Mesothelial cell of epicardium (in vitro differentiated cells): ENCODE results near the gene BBS1. TPM values are rescaled to one million over a fixed set of nuclear protein-coding genes. Genes with fewer than 3 reads are reported as not detected.

Source experiments
- DNase-seq, 2 experiments: peaks; one replicate each; pipeline ENCODE4 v3.0.0; 2021; ENCODE audit warnings: low spot score in 2 of 2; ENCODE audit not compliant: unreplicated experiment in 2 of 2
- H3K27ac Mint-ChIP-seq: 2 replicates; pipeline ENCODE4 v1.8.0; 2021; ENCODE audit warnings: mixed read lengths
- H3K27me3 Mint-ChIP-seq: 2 replicates; pipeline ENCODE4 v1.8.0; 2021; ENCODE audit warnings: low read depth, mixed read lengths
- H3K36me3 Mint-ChIP-seq: 2 replicates; pipeline ENCODE4 v1.8.0; 2021; ENCODE audit warnings: mixed read lengths
- H3K4me1 Mint-ChIP-seq: 2 replicates; pipeline ENCODE4 v1.8.0; 2021; ENCODE audit warnings: mixed read lengths
- H3K4me3 Mint-ChIP-seq: 2 replicates; pipeline ENCODE4 v1.8.0; 2021; ENCODE audit warnings: mild to moderate bottlenecking, moderate library complexity, mixed read lengths
- H3K9me3 Mint-ChIP-seq: 2 replicates; pipeline ENCODE4 v1.8.0; 2021; ENCODE audit warnings: mixed read lengths
- total RNA-seq: library from RNA; stranded (reverse); gene quantifications from 3 replicates; pipeline ENCODE4 v1.2.1, GENCODE V29; 2021
- TF ChIP-seq, protein P1 (sequence below): fragments of 200-600 bp; sonication (generic); IDR thresholded peaks from one replicate; pipeline ENCODE4 v1.5.0; 2021; ENCODE audit warnings: antibody characterized with exemption; ENCODE audit not compliant: unreplicated experiment

BBS1 gene
- total RNA-seq, 1 donor from 2014 or later = 61.5 TPM

DNA sequence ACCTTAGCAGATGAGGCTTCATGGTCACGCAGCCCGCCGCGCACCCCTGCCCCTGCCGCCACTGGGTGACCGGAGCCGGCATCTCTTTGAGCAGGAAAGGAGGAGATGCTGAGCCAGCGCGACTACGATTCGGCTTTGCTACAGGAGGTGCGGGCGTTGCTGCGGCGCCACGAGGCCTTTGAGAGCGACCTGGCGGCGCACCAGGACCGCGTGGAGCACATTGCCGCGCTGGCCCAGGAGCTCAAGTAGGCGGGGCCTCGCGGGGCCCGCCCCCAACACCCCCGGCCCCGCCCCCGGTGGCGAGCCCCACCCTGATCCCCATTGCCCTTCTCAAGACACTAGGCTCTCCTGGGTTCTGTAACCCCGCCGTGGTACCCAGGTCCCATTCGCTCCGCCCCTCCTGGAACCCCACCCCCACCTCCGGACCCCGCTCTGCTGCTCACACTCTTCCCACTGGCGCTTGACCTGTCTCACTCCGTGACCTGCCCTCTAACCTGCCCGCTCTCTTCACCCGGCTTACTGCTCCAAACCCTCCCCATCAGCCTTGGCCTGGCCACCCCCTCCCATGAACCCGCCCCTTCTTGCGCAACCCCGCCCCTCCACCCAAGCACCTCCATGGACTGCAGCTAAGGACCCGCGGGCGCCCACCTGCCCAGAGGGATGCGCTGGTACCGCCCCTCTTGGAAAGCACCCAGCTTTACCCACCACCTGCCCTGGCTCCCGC, 48.9 kb downstream of the BBS1 start:
- TF ChIP-seq, protein P1, sequence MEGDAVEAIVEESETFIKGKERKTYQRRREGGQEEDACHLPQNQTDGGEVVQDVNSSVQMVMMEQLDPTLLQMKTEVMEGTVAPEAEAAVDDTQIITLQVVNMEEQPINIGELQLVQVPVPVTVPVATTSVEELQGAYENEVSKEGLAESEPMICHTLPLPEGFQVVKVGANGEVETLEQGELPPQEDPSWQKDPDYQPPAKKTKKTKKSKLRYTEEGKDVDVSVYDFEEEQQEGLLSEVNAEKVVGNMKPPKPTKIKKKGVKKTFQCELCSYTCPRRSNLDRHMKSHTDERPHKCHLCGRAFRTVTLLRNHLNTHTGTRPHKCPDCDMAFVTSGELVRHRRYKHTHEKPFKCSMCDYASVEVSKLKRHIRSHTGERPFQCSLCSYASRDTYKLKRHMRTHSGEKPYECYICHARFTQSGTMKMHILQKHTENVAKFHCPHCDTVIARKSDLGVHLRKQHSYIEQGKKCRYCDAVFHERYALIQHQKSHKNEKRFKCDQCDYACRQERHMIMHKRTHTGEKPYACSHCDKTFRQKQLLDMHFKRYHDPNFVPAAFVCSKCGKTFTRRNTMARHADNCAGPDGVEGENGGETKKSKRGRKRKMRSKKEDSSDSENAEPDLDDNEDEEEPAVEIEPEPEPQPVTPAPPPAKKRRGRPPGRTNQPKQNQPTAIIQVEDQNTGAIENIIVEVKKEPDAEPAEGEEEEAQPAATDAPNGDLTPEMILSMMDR = no peak
- Mint-ChIP-seq H3K4me1 (no peaks in the 10 kb centered on the region), H3K36me3 (no peaks in the 10 kb centered on the region), H3K27me3 (peaks cover 1% of the 10 kb centered on the region), H3K4me3 (no peak overlapping the region), H3K27ac (no peak overlapping the region), H3K9me3 (no peaks in the 10 kb centered on the region)
- DNase-seq = no peak

DNA sequence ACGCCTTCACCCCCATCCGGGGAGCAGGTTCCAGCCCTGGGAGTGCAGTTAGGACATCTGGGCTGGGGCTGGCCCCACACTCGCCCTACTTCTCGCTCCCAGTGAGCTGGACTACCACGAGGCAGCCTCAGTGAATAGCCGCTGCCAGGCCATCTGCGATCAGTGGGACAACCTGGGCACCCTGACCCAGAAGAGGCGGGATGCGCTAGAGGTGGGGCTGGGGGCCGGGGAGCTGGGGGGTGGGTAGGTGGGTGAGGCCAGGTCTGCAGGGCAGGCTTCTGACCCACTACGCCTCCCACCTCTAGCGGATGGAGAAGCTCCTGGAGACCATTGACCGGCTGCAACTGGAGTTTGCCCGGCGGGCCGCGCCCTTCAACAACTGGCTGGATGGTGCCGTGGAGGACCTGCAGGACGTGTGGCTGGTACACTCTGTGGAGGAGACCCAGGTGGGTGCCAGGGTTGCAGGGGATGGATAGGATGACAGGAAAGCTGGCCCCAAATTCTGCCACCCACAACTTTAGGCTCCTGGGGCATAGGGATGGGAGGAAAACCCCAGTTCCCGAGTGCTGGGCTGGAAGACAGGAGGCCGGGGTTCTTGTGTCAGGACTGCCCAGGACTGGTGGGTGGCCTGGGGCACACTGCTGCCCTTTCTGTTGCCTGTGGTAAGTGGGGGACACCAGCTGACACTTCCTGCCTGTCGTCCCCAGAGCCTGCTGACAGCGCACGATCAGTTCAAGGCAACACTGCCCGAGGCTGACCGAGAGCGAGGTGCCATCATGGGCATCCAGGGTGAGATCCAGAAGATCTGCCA, 49.6 kb downstream of the BBS1 start:
- no peak overlapping the region for H3K27ac Mint-ChIP-seq
- TF ChIP-seq, protein P1 = no peak
- no peak overlapping the region for H3K4me3 Mint-ChIP-seq
- no peaks in the 10 kb centered on the region for H3K4me1 Mint-ChIP-seq
- DNase-seq = no peak
- no peaks in the 10 kb centered on the region for H3K9me3 Mint-ChIP-seq
- H3K36me3 Mint-ChIP-seq = no peaks in the 10 kb centered on the region
- peaks cover 1% of the 10 kb centered on the region for H3K27me3 Mint-ChIP-seq

DNA sequence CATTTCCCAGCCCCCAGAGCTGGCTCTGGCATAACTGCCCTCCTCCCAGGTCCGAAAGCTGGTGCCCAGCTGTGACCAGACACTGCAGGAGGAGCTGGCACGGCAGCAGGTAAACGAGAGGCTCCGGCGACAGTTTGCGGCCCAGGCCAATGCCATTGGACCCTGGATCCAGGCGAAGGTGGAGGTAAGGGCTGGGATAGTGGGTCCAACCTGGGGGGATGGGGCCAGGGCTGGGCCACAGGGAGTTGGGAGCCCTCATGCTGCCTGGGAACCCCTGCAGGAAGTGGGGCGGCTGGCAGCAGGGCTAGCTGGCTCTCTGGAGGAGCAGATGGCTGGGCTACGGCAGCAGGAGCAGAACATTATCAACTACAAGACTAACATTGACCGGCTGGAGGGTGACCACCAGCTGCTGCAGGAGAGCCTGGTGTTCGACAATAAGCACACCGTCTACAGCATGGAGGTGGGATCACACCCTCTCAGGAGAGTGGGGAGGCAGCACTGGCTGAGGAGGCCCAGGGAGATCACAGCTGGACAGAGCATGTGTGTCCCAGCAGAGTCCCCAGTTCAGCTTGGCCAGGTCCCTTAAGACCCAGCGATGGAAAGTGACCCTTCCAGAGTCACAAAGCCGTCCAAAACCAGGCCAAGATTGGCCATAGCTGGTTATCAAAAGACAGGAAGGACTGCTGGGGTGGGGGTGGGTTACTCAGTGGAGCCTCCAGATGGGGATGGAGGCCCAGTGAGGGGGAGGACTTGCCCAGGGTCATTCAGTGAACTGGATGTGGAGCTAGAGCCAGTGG, 50.9 kb downstream of the BBS1 start:
- H3K9me3 Mint-ChIP-seq = no peaks in the 10 kb centered on the region
- no peaks in the 10 kb centered on the region for H3K36me3 Mint-ChIP-seq
- H3K27me3 Mint-ChIP-seq = peaks cover 1% of the 10 kb centered on the region
- no peak for DNase-seq
- H3K4me1 Mint-ChIP-seq = no peaks in the 10 kb centered on the region
- no peak overlapping the region for H3K4me3 Mint-ChIP-seq
- TF ChIP-seq, protein P1 = no peak
- no peak overlapping the region for H3K27ac Mint-ChIP-seq

DNA sequence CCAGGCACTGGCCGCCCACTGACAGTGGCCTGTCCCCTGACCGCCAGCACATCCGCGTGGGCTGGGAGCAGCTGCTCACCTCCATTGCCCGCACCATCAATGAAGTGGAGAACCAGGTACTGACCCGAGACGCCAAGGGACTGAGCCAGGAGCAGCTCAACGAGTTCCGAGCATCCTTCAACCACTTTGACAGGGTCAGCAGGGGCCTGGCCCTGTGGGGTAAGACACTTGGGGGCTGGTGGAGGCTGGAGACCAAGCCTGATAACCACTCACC, 51.5 kb downstream of the BBS1 start:
- no peak overlapping the region for H3K4me3 Mint-ChIP-seq
- H3K36me3 Mint-ChIP-seq = no peaks in the 10 kb centered on the region
- peaks cover 1% of the 10 kb centered on the region for H3K27me3 Mint-ChIP-seq
- no peaks in the 10 kb centered on the region for H3K9me3 Mint-ChIP-seq
- no peaks in the 10 kb centered on the region for H3K4me1 Mint-ChIP-seq
- H3K27ac Mint-ChIP-seq = no peak overlapping the region
- no peak for DNase-seq
- TF ChIP-seq, protein P1 = no peak

DNA sequence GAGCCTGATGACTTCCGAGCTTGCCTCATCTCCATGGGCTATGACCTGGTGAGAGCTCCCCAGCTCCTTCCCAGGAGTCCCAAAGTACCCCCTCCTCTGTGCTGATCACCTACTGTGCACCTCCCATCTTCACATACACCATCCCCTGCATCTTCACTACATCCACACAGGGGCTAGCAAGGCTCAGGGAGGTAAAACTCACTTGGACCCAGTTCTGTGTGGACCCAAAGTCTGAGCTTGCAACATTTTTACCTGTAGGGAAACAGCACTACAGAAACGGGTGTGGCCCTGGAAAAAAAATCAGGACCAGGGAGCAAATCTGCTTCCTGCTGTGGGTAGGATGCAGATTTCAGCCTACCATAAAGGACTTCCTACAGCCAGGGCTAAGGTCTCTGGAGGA, 51.8 kb downstream of the BBS1 start:
- TF ChIP-seq, protein P1 = no peak
- no peaks in the 10 kb centered on the region for H3K4me1 Mint-ChIP-seq
- H3K27ac Mint-ChIP-seq = no peak overlapping the region
- H3K27me3 Mint-ChIP-seq = peaks cover 1% of the 10 kb centered on the region
- no peaks in the 10 kb centered on the region for H3K9me3 Mint-ChIP-seq
- no peak for DNase-seq
- no peaks in the 10 kb centered on the region for H3K36me3 Mint-ChIP-seq
- no peak overlapping the region for H3K4me3 Mint-ChIP-seq
